H1 (cell line): ENCODE data around the gene ASXL1. TPM values are rescaled to one million over a fixed set of nuclear protein-coding genes. Genes with fewer than 3 reads are reported as not detected.
"Not testable (repeated sequence)": the region's sequence is repeated elsewhere in the genome, so short reads cannot be mapped to it uniquely, and the experiment has no call there.

Source experiments
- CTCF ChIA-PET: fragments of 300-600 bp; sonication (Branson Sonifier 250); formaldehyde crosslinking; loops from one replicate; lab custom pipeline; 2021; ENCODE audit not compliant: partially characterized antibody; lab: Charles Lee
- POLR2A ChIA-PET: fragments of 300-600 bp; sonication (Branson Sonifier 250); formaldehyde crosslinking; loops from one replicate; lab custom pipeline; 2021; ENCODE audit warnings: inconsistent platforms; ENCODE audit not compliant: partially characterized antibody; lab: Charles Lee
- DNase-seq, 2 experiments: peaks; one replicate each; pipeline versions ENCODE4 v3.0.0 to v3.0.0-alpha.2; 2010 to 2022; ENCODE audit warnings: low spot score in 2 of 2, low read depth in 1 of 2, mixed read lengths in 1 of 2
- FAIRE-seq: peaks from 2 replicates; lab custom pipeline; 2011; peaks lifted over from hg19 to GRCh38; lab: Jason Lieb, UNC
- H2AFZ ChIP-seq: 2 replicates; pipeline ENCODE4 v1.8.1; 2012; ENCODE audit warnings: low read length, inconsistent platforms
- H2AK5ac ChIP-seq: 2 replicates; pipeline ENCODE4 v1.6.1; 2013; ENCODE audit warnings: low read depth, low read length
- H2BK120ac ChIP-seq: replicated peaks from 2 replicates; pipeline ENCODE3; 2013; ENCODE audit warnings: low read depth, low read length, inconsistent platforms
- H2BK12ac ChIP-seq: 2 replicates; pipeline ENCODE4 v1.6.1; 2013; ENCODE audit warnings: low read depth, low read length
- H2BK15ac ChIP-seq: 2 replicates; pipeline ENCODE4 v1.6.1; 2013; ENCODE audit warnings: low read length
- H2BK20ac ChIP-seq: 2 replicates; pipeline ENCODE4 v1.6.1; 2013; ENCODE audit warnings: low read length
- H2BK5ac ChIP-seq: 2 replicates; pipeline ENCODE4 v1.6.1; 2013; ENCODE audit warnings: low read depth, low read length
- H3K14ac ChIP-seq: 2 replicates; pipeline ENCODE4 v1.6.1; 2013; ENCODE audit warnings: inconsistent platforms; ENCODE audit not compliant: insufficient read length
- H3K18ac ChIP-seq: 2 replicates; pipeline ENCODE4 v1.6.1; 2013; ENCODE audit warnings: low read length; ENCODE audit errors: extremely low read depth
- H3K23ac ChIP-seq: 2 replicates; pipeline ENCODE4 v1.6.1; 2013; ENCODE audit warnings: inconsistent platforms; ENCODE audit not compliant: insufficient read length
- H3K23me2 ChIP-seq: 2 replicates; pipeline ENCODE4 v1.6.1; 2013; ENCODE audit warnings: low read depth, low read length
- H3K27ac ChIP-seq: 2 replicates; pipeline ENCODE4 v1.6.1; 2011; ENCODE audit warnings: low read depth, low read length, inconsistent platforms
- H3K27me3 ChIP-seq, 4 experiments: replicated peaks in 1 of 4; 1 replicate in 1 of 4; 2 replicates in 3 of 4; pipeline versions ENCODE4 v1.6.1 to v1.8.1; 2011 to 2013; ENCODE audit warnings: low read length in 3 of 4, mild to moderate bottlenecking in 3 of 4, inconsistent platforms in 2 of 4, mixed read lengths in 2 of 4, moderate library complexity in 1 of 4; ENCODE audit not compliant: control insufficient read depth in 3 of 4, insufficient read depth in 3 of 4; ENCODE audit errors: extremely low read depth in 1 of 4
- H3K36me3 ChIP-seq, 4 experiments: 2 replicates each; pipeline versions ENCODE4 v1.6.1 to v1.8.1; 2011 to 2013; ENCODE audit warnings: mild to moderate bottlenecking in 4 of 4, low read length in 3 of 4, moderate library complexity in 2 of 4, control low read depth in 1 of 4, inconsistent platforms in 1 of 4; ENCODE audit not compliant: insufficient read depth in 4 of 4, control insufficient read depth in 2 of 4
- H3K4ac ChIP-seq: replicated peaks from 2 replicates; pipeline ENCODE3; 2013; ENCODE audit warnings: low read length, low read depth, mixed read lengths, inconsistent platforms; ENCODE audit not compliant: insufficient read length
- H3K4me1 ChIP-seq, 4 experiments: replicated peaks in 1 of 4; 1 replicate in 1 of 4; 2 replicates in 3 of 4; pipeline versions ENCODE4 v1.6.1 to v1.8.1; 2011 to 2013; ENCODE audit warnings: low read length in 3 of 4, inconsistent platforms in 2 of 4, mixed read lengths in 1 of 4; ENCODE audit not compliant: insufficient read depth in 4 of 4, control insufficient read depth in 3 of 4
- H3K4me2 ChIP-seq, 2 experiments: 2 replicates each; pipeline versions ENCODE4 v1.6.1 to v1.8.1; 2011 to 2013; ENCODE audit warnings: low read depth in 2 of 2, low read length in 2 of 2, control low read depth in 1 of 2, inconsistent platforms in 1 of 2, mild to moderate bottlenecking in 1 of 2; ENCODE audit not compliant: insufficient read depth in 1 of 2
- H3K4me3 ChIP-seq, 4 experiments: fragments of 200-600, 300-600 bp in 1 of 4; sonication (generic), shearing (Covaris generic), sonication (Bioruptor Twin) in 1 of 4; 2 replicates each; pipeline versions ENCODE4 v1.5.1 to v1.8.1; 2011 to 2016; ENCODE audit warnings: low read length in 4 of 4, low read depth in 3 of 4, control low read depth in 2 of 4, inconsistent platforms in 2 of 4, mild to moderate bottlenecking in 2 of 4, mixed read lengths in 1 of 4, moderate library complexity in 1 of 4; ENCODE audit not compliant: insufficient read depth in 2 of 4; ENCODE audit errors: extremely low read depth in 1 of 4
- H3K56ac ChIP-seq: replicated peaks from 2 replicates; pipeline ENCODE3; 2013; ENCODE audit warnings: low read depth, mild to moderate bottlenecking, mixed read lengths, low read length, inconsistent platforms; ENCODE audit not compliant: insufficient read length
- H3K79me1 ChIP-seq: 2 replicates; pipeline ENCODE4 v1.6.1; 2013; ENCODE audit warnings: low read depth, low read length, control low read depth
- H3K79me2 ChIP-seq, 2 experiments: 2 replicates each; pipeline versions ENCODE4 v1.6.1 to v1.8.1; 2012 to 2013; ENCODE audit warnings: low read length in 2 of 2, mild to moderate bottlenecking in 2 of 2, inconsistent platforms in 1 of 2; ENCODE audit not compliant: insufficient read depth in 2 of 2, control insufficient read depth in 1 of 2
- H3K9ac ChIP-seq, 4 experiments: replicated peaks in 1 of 4; 1 replicate in 1 of 4; 2 replicates in 3 of 4; pipeline versions ENCODE4 v1.6.1 to v1.8.1; 2011 to 2013; ENCODE audit warnings: low read depth in 3 of 4, low read length in 3 of 4, control low read depth in 2 of 4, mild to moderate bottlenecking in 2 of 4, moderate library complexity in 2 of 4, inconsistent platforms in 1 of 4; ENCODE audit errors: extremely low read depth in 1 of 4
- H3K9me3 ChIP-seq, 2 experiments: 2 replicates each; pipeline versions ENCODE4 v1.6.1 to v1.8.1; 2012 to 2013; ENCODE audit warnings: mild to moderate bottlenecking in 2 of 2, moderate library complexity in 2 of 2, control low read depth in 1 of 2, inconsistent platforms in 1 of 2, low read depth in 1 of 2, low read length in 1 of 2, mixed read lengths in 1 of 2; ENCODE audit not compliant: insufficient read depth in 2 of 2
- H4K20me1 ChIP-seq, 2 experiments: replicated peaks in 1 of 2; 2 replicates each; pipeline versions ENCODE3 to v1.8.1; 2011 to 2013; ENCODE audit warnings: inconsistent platforms in 2 of 2, low read length in 2 of 2, mild to moderate bottlenecking in 1 of 2; ENCODE audit not compliant: insufficient read depth in 2 of 2, control insufficient read depth in 1 of 2
- H4K5ac ChIP-seq: 2 replicates; pipeline ENCODE4 v1.6.1; 2013; ENCODE audit warnings: low read length, low read depth, mixed read lengths, inconsistent platforms; ENCODE audit not compliant: insufficient read length
- H4K8ac ChIP-seq: 2 replicates; pipeline ENCODE4 v1.8.0; 2013; ENCODE audit warnings: mild to moderate bottlenecking, moderate library complexity, low read length, inconsistent platforms; ENCODE audit not compliant: insufficient read depth; ENCODE audit errors: extremely low read depth
- H4K91ac ChIP-seq: replicated peaks from 2 replicates; pipeline ENCODE3; 2013; ENCODE audit warnings: low read length, mixed read lengths, inconsistent platforms; ENCODE audit not compliant: insufficient read length
- WGBS, 2 experiments: shearing (Covaris generic) in 1 of 2; methylation state at CpG; one replicate each; pipeline versions ENCODE4 v1.1.6 to v1.1.7; 2013 to 2015; ENCODE audit warnings: low lambda C conversion rate in 2 of 2, mixed read lengths in 2 of 2, inconsistent platforms in 1 of 2, low coverage in 1 of 2, missing lambda C conversion rate in 1 of 2; ENCODE audit not compliant: insufficient replicate concordance in 2 of 2, insufficient coverage in 1 of 2, insufficient read length in 1 of 2; ENCODE audit errors: extremely low coverage in 1 of 2, missing lambda C conversion rate in 1 of 2; 5-methylcytosine and 5-hydroxymethylcytosine counted together
- polyA plus RNA-seq, 7 experiments: library from polyadenylated mRNA; depleted of rRNA in 3 of 7; stranded (reverse) in 5 of 7; unstranded in 2 of 7; fragments of >200 nt in 5 of 7; fragments of 200-250 nt in 2 of 7; gene quantifications; 1 replicate in 5 of 7; 2 replicates in 1 of 7; 4 replicates in 1 of 7; pipeline versions ENCODE4 v1.2.1 to v1.2.3, GENCODE V29; 2011 to 2013; ENCODE audit warnings: missing spikeins in 2 of 7, mixed read lengths in 2 of 7
- total RNA-seq: library from RNA; stranded (reverse); fragmentation: NEBNext Ultra II Directional; extraction: Animal tissue kit (Norgen Biotek cat#: 25700); gene quantifications from 2 replicates; pipeline ENCODE4 v1.2.1, GENCODE V29; 2021

ASXL1 gene
- total and polyA plus RNA-seq, 2 of the 8 experiments (the other 6 are each of a cell fraction or from before 2014, with no cell fraction given) = 10.6 to 26.5 TPM

GRCh38 chr20:32341053-32341452 is 17.1 kb upstream of the ASXL1 start:
- POLR2A ChIA-PET = interaction anchor here (0.6 kb wide), 1 partner anchor 430 kb away, joined by 3 read pairs; no protein-coding TSS in a partner anchor
- not testable (repeated sequence) for H3K9ac ChIP-seq, H3K4me2 ChIP-seq, H3K9me3 ChIP-seq, H2BK120ac ChIP-seq, H2BK5ac ChIP-seq, H3K23me2 ChIP-seq, H3K18ac ChIP-seq, H3K23ac ChIP-seq, H3K79me2 ChIP-seq, H4K8ac ChIP-seq, H4K20me1 ChIP-seq, FAIRE-seq, H2BK15ac ChIP-seq, H3K56ac ChIP-seq, H3K27me3 ChIP-seq, H2BK12ac ChIP-seq, H4K5ac ChIP-seq, H3K4ac ChIP-seq, H3K4me3 ChIP-seq, H3K36me3 ChIP-seq, H3K14ac ChIP-seq, H2AK5ac ChIP-seq, H4K91ac ChIP-seq, H2BK20ac ChIP-seq, DNase-seq, H3K27ac ChIP-seq, H2AFZ ChIP-seq, H3K79me1 ChIP-seq
- 74% methylated on average over 2 of the region's 2 CpGs; no CpG with 5 or more reads in 1 of the 2 experiments for WGBS, 2 experiments
- CTCF ChIA-PET = interaction anchor here (0.7 kb wide), 1 partner anchor 117 kb away, joined by 3 read pairs; no protein-coding TSS in a partner anchor
- H3K4me1 ChIP-seq = peaks cover 0 to 11% (median 4%) of the 10 kb centered on the region in 4 experiments; a peak in 2 of 7 replicates
